ENCODE results near the gene PANK4.

Gene PANK4

DNA sequence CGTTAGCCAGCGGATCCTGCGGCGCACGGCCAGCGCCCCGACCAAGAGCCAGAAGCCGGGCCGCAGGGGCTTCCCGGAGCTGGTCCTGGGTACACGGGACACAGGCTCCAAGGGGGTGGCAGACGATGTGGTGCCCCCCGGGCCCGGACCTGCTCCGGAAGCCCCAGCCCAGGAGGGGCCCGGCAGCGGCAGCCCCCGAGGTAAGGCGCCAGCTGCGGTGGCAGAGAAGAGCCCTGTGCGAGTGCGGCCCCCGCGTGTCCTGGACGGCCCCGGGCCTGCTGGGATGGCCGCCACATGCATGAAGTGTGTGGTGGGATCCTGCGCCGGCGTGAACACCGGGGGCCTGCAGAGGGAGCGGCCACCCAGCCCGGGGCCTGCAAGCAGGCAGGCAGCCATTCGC lies 24.2 kb downstream of the PANK4 start:
- Histone ChIP-seq H3K27me3 (peaks cover 0 to 89% of the 10 kb centered on the region in 2 donors), H3K9me3 (no peaks in the 10 kb centered on the region), H3K4me1 (peaks cover 0 to 5% (median 0%) of the 10 kb centered on the region in 4 donors), H3K4me3 (no peak overlapping the region), H3K36me3 (peaks cover 0 to under 1% (median 0%) of the 10 kb centered on the region in 3 donors), H3K27ac (no peak overlapping the region)
- DNase-seq, result no peak
- intact Hi-C loops (cut with DNase I; ENCODE audit: low total_unique reads), result loop anchor here (5.0 kb wide), 1 partner anchor 65 kb away; no protein-coding TSS in a partner anchor
- TF ChIP-seq, protein P1, sequence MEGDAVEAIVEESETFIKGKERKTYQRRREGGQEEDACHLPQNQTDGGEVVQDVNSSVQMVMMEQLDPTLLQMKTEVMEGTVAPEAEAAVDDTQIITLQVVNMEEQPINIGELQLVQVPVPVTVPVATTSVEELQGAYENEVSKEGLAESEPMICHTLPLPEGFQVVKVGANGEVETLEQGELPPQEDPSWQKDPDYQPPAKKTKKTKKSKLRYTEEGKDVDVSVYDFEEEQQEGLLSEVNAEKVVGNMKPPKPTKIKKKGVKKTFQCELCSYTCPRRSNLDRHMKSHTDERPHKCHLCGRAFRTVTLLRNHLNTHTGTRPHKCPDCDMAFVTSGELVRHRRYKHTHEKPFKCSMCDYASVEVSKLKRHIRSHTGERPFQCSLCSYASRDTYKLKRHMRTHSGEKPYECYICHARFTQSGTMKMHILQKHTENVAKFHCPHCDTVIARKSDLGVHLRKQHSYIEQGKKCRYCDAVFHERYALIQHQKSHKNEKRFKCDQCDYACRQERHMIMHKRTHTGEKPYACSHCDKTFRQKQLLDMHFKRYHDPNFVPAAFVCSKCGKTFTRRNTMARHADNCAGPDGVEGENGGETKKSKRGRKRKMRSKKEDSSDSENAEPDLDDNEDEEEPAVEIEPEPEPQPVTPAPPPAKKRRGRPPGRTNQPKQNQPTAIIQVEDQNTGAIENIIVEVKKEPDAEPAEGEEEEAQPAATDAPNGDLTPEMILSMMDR (IDR thresholded peaks at IDR 0.05), result no peak

DNA sequence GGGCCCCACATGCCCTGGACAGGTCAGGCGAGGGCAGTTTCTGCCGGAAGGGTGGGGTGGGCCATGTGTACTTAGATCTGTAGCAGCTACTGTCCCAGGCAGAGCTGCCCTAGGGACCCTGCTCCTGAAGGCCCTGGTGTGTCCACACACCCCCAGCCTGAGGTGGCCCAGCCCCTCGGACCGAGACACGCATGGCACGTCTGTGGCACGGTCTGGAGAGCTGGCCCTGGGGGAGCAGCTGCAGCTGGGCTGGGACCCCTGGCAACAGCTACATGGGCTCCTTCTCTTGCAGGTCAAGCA lies 24.6 kb downstream of the PANK4 start:
- Histone ChIP-seq H3K27me3 (peaks cover 0 to 94% of the 10 kb centered on the region in 2 donors), H3K4me3 (no peak overlapping the region), H3K36me3 (no peaks in the 10 kb centered on the region), H3K4me1 (peaks cover 0 to 4% (median 0%) of the 10 kb centered on the region in 4 donors), H3K9me3 (no peaks in the 10 kb centered on the region), H3K27ac (no peak overlapping the region)
- DNase-seq, result no peak
- TF ChIP-seq, protein P1 (IDR thresholded peaks at IDR 0.05), result no peak
- intact Hi-C loops (cut with DNase I; ENCODE audit: low total_unique reads), result loop anchor here (5.0 kb wide), 1 partner anchor 64 kb away; no protein-coding TSS in a partner anchor

DNA sequence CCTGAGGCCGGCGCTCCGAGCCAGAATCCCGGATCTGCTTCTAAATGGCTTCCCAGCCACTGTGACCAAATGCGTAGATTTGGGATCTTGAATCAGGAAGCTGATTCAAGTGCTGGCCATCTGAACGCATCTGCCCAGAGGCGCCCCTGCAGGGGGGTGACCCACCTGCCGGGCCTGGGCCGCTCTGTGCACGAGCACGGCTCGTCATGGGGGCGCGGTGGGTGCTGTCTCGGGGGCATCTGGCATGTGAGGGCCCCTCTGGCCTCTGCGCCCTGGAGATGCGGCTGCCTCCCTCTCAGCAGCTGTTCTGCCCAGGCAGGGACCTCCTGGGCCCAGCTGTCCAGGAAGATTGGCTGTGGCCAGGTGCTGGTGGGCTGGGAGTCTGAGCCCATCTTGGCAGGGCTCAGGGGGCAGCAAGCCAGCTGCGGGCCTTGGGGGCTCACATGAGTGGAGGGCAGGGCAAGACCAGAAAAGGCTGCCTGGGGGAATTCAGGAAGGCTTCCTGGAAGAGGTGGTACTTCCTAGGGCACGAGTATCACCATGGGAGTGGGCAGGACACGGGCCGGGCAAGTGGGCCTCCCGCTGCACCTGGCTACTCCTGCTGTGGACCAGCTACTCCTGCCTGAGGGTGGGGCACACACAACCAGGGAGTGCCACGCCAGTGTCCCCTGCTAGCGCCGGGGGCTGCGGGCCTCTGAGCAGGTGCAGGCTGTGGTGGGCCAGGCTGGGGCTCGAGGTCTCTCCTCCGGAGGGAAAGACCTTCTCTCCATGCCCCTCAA lies 25.2 kb downstream of the PANK4 start:
- Histone ChIP-seq H3K36me3 (no peaks in the 10 kb centered on the region), H3K27ac (no peak overlapping the region), H3K27me3 (peaks cover 0 to 95% of the 10 kb centered on the region in 2 donors), H3K4me3 (no peak overlapping the region), H3K9me3 (no peaks in the 10 kb centered on the region), H3K4me1 (no peaks in the 10 kb centered on the region)
- TF ChIP-seq, protein P1 (IDR thresholded peaks at IDR 0.05), result no peak
- intact Hi-C loops (cut with DNase I; ENCODE audit: low total_unique reads), result loop anchor here (5.0 kb wide), 1 partner anchor 64 kb away; no protein-coding TSS in a partner anchor
- no peak for DNase-seq

DNA sequence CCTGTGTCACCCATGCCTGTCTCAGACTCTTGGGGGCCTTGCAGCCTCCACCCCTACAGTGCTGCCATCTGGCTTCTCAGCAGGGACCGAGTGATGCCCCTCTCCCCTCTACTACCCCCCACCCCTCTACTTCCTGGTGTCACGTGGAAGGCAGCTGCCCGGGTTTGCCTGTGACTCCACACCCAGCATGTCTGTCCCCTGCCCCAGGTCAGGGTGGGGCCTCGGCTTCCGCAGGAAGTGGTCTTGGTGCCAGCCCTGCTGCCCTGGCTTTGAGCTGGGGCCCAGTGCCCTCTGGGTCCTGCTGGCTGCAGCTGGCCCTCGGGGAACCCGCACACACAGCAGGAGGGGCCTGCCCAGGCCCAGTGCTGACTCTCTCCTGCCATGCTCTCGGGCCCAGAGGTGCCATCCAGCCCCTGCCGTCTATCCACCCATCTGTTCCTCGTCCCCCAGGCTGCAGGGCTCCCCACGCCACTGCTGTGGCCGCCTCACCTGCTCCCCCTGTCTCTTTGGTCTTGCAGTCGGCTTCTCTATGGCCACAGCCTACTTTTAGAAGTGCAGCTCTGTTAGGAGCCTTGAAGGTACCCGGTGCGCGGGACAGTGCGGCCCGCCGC lies 26.3 kb downstream of the PANK4 start:
- H3K9me3 ChIP-seq, result no peaks in the 10 kb centered on the region
- TF ChIP-seq, protein P1 (IDR thresholded peaks at IDR 0.05), result no peak
- H3K36me3 ChIP-seq, result no peaks in the 10 kb centered on the region
- no peak overlapping the region for H3K27ac ChIP-seq
- H3K4me1 ChIP-seq, result no peaks in the 10 kb centered on the region
- H3K4me3 ChIP-seq, result no peak overlapping the region
- peaks cover 0 to 92% of the 10 kb centered on the region in 2 donors for H3K27me3 ChIP-seq
- intact Hi-C loops (cut with DNase I; ENCODE audit: low total_unique reads), result loop anchor here (5.0 kb wide), 1 partner anchor 63 kb away; no protein-coding TSS in a partner anchor
- DNase-seq, result no peak

DNA sequence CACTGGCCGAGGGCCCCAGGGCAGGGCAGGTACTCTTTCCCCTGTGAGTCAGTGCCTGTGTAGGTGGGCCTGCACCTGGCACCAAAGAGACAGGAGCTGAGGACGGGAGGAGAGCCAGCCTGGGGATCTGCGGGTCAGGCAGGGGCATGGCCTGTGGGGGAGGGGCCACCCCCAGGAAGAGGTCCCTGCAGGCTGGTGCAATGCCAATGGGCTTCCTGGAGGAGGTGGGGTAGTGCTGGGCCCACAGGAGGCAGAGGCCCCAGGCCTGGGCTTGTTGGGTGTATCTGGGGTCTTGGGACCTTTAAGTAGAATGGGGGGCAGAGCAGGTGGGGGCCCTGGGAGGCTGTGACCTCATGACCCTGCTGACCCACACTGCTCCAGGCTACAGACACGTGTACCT lies 27.1 kb downstream of the PANK4 start:
- DNase-seq, result no peak
- Histone ChIP-seq H3K4me1 (no peaks in the 10 kb centered on the region), H3K4me3 (no peak overlapping the region), H3K36me3 (no peaks in the 10 kb centered on the region), H3K27ac (no peak overlapping the region), H3K27me3 (peaks cover 0 to 89% of the 10 kb centered on the region in 2 donors), H3K9me3 (no peaks in the 10 kb centered on the region)
- TF ChIP-seq, protein P1 (IDR thresholded peaks at IDR 0.05), result no peak
- intact Hi-C loops (cut with DNase I; ENCODE audit: low total_unique reads), result no loop called here
